ENCODE data around the gene CALCOCO1. TPM values are rescaled to one million over a fixed set of nuclear protein-coding genes. Genes with fewer than 3 reads are reported as not detected.

Gene CALCOCO1
- total and polyA plus RNA-seq, 4 donors = 65.5 to 223 (median 75.9) TPM

DNA sequence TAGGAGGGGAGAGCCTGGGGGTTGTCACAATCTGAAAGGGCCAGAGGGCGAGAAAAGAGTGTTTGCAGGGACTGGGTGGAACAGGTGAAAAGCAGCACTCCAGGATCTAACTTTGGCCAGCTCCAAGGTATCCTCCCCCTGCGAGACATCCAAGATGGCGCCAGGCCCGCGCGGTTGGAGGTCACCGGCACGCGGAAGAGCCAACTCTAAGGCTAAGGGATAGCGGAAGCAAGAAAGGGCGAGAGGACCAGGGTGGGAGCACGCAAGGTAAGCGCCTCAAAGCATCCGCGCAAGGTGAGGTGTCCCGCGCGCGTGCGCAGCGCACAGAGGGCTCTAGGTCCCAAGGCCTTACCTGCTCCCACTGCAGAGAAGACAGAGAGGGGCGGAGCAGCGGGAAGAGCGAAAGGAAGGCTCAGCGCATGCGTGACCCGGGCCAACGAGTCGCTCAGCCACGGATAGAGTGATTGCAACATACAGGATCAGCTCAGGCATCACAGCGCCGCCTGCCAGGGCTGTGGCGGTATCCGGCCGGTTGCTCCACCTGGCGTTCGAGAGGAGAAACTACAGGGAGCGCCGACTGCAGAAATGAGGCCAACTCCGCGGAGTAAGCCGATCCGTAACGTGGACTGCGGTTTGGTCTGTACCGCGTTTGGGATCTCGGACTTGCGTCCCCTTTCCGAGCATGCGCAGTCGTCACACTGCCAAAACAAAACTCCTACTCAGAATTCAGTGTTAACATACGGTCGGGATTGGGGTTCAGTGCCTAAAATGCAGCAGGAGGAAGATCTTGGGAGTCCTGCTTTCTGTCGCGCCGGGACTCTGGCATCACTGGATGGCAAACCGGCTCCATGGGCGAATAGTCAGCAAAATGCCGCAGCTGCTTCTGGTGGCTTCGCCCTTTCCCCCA lies 51.3 kb downstream of the CALCOCO1 start, which contains the start of gene ATP5MC2:
ATP5MC2 (minus strand) TSS at position 383 of the 907 bp plus-strand sequence. CDS start 3,469 bp downstream, outside the sequence.
- Histone ChIP-seq H3K4me1 (ENCODE audit: control insufficient read depth in 5 of 5, insufficient read depth in 5 of 5, low read length in 5 of 5) (peaks cover 5 to 32% (median 6%) of the 10 kb centered on the region in 5 donors), H3K4me3 (peak within 1 kb of the TSS; percentile 63), H3K27ac (ENCODE audit: low read depth in 1 of 2, low read length in 1 of 2) (peak within 1 kb of the TSS; percentile 96 to 97), H3K9ac (ENCODE audit: insufficient read depth in 1 of 2, low read length in 2 of 2) (peak within 1 kb of the TSS; percentile 82 to 95), H3K9me3 (ENCODE audit: control insufficient read depth in 4 of 4, insufficient read depth in 3 of 4, low read length in 3 of 4) (no peaks in the 10 kb centered on the region), H3K27me3 (ENCODE audit: control insufficient read depth in 3 of 3, insufficient read depth in 3 of 3, low read length in 2 of 3) (no peaks in the 10 kb centered on the region), H3K36me3 (ENCODE audit: control insufficient read depth in 4 of 4, insufficient read depth in 4 of 4, low read length in 4 of 4) (peaks cover 5 to 24% (median 14%) of the 10 kb centered on the region in 4 donors)
- WGBS, 2 donors = 0 to 1% methylated on average over 61 of the region's 61 CpGs
- ATAC-seq (ENCODE audit: insufficient read depth, low FRiP score) = peak; percentile 97
- DNase-seq = peak; percentile 99 to 100 (median 99)
- TF ChIP-seq, protein P1, sequence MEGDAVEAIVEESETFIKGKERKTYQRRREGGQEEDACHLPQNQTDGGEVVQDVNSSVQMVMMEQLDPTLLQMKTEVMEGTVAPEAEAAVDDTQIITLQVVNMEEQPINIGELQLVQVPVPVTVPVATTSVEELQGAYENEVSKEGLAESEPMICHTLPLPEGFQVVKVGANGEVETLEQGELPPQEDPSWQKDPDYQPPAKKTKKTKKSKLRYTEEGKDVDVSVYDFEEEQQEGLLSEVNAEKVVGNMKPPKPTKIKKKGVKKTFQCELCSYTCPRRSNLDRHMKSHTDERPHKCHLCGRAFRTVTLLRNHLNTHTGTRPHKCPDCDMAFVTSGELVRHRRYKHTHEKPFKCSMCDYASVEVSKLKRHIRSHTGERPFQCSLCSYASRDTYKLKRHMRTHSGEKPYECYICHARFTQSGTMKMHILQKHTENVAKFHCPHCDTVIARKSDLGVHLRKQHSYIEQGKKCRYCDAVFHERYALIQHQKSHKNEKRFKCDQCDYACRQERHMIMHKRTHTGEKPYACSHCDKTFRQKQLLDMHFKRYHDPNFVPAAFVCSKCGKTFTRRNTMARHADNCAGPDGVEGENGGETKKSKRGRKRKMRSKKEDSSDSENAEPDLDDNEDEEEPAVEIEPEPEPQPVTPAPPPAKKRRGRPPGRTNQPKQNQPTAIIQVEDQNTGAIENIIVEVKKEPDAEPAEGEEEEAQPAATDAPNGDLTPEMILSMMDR (IDR thresholded peaks at IDR 0.05; ENCODE audit: control extremely low read depth, extremely low read depth) = peak; percentile 99

DNA sequence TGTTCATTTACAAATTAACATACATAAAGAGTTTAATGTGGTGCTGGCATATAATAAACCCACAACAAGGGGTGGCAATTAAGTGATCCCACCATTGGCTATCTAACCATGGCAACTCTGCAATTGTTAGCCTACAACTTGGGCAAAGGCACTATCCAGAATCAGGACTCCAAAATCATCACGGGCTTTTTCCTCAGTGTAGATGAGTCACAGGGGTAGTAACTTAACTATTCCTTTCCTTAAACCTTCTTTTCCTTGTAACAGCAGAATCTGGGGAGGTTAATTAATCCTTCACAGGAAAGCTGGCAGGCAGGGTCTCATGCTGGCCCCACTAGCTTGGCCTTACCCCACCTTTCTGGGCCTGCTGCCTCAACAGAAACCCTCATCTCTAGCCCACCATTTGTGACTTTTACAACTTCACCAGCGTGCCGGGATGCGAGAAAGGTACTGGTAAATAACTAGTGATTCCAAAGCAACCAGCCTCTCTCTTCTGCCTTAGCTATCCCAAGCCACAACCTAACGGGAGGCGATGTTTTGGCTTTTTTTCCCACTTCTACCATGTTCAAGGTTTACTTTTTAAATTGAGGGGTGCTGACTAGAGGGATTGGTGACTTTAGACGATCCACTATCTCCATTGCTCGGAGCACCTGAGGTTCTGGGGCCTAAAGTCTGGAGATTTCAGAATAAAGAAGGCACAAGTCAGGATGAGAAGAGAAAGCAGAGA lies 52.1 kb downstream of the CALCOCO1 start:
- no peaks in the 10 kb centered on the region for H3K9me3 ChIP-seq (ENCODE audit: control insufficient read depth in 4 of 4, insufficient read depth in 3 of 4, low read length in 3 of 4)
- DNase-seq (no peak), ATAC-seq (ENCODE audit: insufficient read depth, low FRiP score) (no peak)

DNA sequence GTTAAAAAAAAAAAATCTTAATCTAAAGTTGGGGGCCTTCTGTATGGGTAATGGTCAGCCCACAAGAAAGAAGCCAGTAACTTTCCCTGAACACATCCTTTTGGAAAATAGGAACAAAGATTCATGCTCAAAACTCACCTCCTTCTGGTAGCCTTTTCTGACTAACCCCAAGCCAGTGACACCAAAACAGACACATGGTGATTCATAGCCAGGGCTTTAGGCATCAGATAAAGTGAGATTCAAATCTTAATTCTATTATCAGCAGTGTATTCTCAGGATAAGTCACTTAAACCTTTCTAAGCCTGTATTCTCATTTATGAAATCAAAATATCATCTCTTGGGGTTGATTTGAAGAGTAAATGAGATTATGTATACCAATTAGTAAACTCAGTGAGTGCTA lies 56.3 kb downstream of the CALCOCO1 start:
- Histone ChIP-seq H3K9me3 (ENCODE audit: control insufficient read depth in 4 of 4, insufficient read depth in 3 of 4, low read length in 3 of 4) (no peaks in the 10 kb centered on the region), H3K4me3 (no peak overlapping the region), H3K9ac (ENCODE audit: insufficient read depth in 1 of 2, low read length in 2 of 2) (no peak overlapping the region), H3K27me3 (ENCODE audit: control insufficient read depth in 3 of 3, insufficient read depth in 3 of 3, low read length in 2 of 3) (no peaks in the 10 kb centered on the region), H3K4me1 (ENCODE audit: control insufficient read depth in 5 of 5, insufficient read depth in 5 of 5, low read length in 5 of 5) (peaks cover 2 to 10% (median 5%) of the 10 kb centered on the region in 5 donors), H3K27ac (ENCODE audit: low read depth in 1 of 2, low read length in 1 of 2) (no peak overlapping the region), H3K36me3 (ENCODE audit: control insufficient read depth in 4 of 4, insufficient read depth in 4 of 4, low read length in 4 of 4) (peaks cover 20 to 51% (median 36%) of the 10 kb centered on the region in 4 donors)
- no peak for ATAC-seq (ENCODE audit: insufficient read depth, low FRiP score)
- no peak for DNase-seq
- TF ChIP-seq, protein P1 (IDR thresholded peaks at IDR 0.05; ENCODE audit: control extremely low read depth, extremely low read depth) = no peak

More for the DNA sequence above, 52.1 kb downstream of the CALCOCO1 start:
- H3K4me3 ChIP-seq = peak overlapping the region; percentile 63
- peaks cover 5 to 32% (median 9%) of the 10 kb centered on the region in 5 donors for H3K4me1 ChIP-seq (ENCODE audit: control insufficient read depth in 5 of 5, insufficient read depth in 5 of 5, low read length in 5 of 5)
- H3K36me3 ChIP-seq (ENCODE audit: control insufficient read depth in 4 of 4, insufficient read depth in 4 of 4, low read length in 4 of 4) = peaks cover 9 to 28% (median 18%) of the 10 kb centered on the region in 4 donors
- peak overlapping the region; percentile 82 to 94 for H3K9ac ChIP-seq (ENCODE audit: insufficient read depth in 1 of 2, low read length in 2 of 2)
- TF ChIP-seq, protein P1 (IDR thresholded peaks at IDR 0.05; ENCODE audit: control extremely low read depth, extremely low read depth) = no peak
- 30 to 48% methylated on average over 8 of the region's 8 CpGs for WGBS, 2 donors
- peak overlapping the region; percentile 87 to 96 for H3K27ac ChIP-seq (ENCODE audit: low read depth in 1 of 2, low read length in 1 of 2)
- no peaks in the 10 kb centered on the region for H3K27me3 ChIP-seq (ENCODE audit: control insufficient read depth in 3 of 3, insufficient read depth in 3 of 3, low read length in 2 of 3)
